Bone marrow (tissue), 2 donors: ENCODE measurements around the gene ZNF44.

Experiments
- DNase-seq, 2 donors: peaks; one replicate each; lab custom pipeline; 2025; lab: John Stamatoyannopoulos, UW

The ZNF44 gene

DNA sequence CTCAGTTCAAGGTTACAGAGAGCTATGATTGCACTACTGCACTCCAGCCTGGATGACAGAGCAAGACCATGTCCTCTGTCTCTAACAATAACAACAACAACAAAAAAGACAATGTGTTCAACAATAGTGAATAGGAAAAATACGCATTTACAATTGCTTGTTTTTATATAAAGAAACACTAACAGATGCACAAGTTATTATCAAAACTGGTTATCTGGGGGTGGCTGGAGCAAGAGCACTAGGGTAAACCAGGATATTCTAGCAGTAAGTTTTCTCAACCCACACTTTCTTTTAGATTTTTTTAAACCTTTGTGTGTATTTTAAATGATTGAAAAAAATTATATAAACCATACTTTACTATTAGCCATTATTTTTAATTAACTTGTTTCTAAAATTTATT, 33.1 kb downstream of the ZNF44 start:
- DNase-seq: no peak

GRCh38 chr19:12260861-12261260, 33.8 kb downstream of the ZNF44 start:
- DNase-seq: no peak

DNA sequence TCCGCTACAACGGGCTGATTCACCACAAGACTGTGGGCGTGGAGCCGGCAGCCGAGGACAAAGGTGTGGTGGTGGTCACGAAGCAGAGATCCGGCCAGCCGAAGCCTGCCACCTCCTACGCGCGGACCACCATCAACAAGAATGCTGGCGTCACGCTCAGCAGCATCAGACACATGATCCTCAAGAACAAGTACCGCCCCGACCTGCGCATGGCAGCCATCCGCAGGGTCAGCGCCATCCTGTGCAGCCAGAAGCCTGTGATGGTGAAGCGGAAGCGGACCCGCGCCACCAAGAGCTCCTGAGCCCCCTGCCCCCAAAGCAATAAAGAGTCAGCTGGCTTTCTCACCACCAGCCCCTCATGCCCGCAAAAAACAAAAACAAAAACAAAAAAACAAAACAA, 34.4 kb downstream of the ZNF44 start:
- no peak for DNase-seq

GRCh38 chr19:12255372-12255771, 39.3 kb downstream of the ZNF44 start:
- DNase-seq: no peak

GRCh38 chr19:12247644-12248222, 47.0 kb downstream of the ZNF44 start:
- no peak for DNase-seq

DNA sequence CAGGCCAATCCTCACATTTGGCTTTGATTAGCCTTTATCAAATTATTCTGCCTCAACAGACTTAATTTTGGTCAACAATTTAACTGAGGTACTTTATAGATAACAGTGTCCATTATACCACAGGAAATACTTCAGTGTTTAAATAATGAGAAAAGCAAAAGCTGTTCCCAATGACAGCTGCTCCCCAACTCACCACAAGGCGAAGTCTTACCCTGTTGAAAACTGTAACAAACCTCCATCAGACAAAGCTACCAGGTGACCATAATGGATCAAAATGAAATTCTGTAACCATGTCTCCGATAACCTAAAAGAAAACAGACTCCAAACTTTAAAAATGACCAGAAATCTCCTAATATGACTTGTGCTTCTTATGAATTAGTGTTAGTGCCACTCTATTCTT, 50.3 kb downstream of the ZNF44 start:
- DNase-seq: no peak

DNA sequence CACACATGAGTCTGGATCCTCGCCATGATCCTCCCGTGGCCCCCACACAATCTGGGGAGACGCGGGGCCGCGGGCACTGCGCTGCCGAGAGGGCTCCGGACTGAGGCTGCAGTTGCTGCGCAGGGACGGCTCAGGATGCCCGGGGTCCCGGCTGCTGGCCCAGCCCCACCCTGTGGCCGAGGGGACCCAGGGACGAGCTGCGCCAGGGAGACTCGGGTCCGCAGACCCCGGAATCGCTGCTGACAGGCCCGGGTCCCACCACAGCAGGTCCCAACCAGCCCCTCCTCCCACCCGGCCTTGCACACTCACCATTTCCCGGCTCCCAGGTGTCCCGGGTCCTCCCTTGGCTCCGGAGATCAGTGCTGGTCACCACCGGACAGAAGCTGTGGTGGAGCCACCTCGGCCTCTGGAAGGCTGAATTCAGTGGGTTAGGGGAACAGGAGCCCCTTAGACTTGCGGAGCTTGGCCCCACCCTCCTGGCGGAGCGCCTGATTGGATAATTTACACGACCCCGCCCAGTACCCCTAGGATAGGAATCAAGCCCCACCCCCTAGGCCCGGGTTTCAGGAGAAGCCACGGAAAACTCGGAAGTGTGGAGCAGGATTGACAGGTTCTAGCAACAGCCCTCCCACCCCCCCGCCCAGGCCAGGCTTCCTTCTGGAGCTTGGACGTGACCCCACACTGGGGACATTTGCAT, 57.4 kb downstream of the ZNF44 start:
- no peak for DNase-seq

DNA sequence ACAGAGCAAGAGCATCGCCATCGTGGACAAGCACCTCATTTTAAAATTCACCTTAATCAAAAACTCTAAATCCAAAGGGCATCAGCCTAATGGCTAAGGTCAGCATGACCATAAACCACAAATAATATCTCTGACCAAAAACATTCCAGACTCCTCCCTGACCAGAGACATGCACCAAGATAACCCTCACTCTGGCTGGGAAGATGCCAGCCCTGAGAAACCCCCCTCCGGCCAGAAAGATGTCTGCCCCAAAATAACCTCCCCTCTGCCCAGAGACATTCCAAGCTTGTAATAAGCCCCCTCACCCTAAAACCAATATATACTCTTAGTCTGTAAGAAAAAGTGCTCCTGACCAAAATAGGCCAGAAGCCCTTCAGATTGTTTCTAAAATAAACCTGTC, 61.7 kb downstream of the ZNF44 start:
- no peak for DNase-seq

DNA sequence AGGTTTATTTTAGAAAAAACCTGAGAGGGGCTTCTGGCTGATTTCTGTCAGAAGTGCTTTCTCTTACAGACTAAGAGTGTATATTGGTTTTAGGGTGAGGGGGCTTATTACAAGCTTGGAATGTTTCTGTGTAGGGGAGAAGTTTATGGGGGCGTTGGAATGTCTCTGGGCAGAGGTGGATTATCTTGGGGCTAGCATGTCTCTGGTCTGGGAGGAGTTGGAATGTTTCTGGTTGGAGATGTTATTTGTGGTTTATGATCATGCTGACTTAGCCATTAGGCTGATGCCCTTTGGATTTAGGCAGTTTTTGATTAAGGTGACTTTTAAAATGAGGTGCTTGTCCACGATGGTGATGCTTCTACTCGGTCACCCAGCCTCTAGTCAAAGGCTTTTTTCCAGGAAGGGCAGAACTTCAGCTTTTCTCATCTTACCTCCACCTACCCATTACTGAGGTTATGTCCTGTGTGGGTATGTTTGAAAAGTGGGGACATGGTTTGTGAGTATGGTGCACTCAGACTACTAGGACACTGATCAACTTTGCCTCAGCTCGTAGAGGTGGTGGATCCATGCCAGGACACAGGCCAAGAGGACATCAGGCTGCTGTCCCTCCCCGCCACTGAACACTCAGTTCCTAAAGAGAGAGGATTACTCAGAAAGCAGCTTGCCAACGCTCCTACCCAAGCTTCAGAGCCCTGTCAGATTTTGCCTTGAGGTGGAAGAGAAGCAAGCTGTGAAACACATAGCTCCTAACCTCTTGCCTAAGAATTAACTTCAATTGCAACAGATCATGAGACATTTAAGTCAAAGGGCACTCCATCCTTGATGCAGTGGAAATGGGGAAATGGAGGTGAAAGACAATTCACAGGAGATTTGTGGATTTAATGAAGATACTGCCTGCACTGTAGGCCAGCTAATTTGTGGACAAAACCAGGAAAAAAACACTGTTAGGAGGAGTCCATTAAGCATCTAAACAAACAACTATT, 63.6 kb downstream of the ZNF44 start:
- no peak for DNase-seq

GRCh38 chr19:12229990-12230389, 64.7 kb downstream of the ZNF44 start:
- no peak for DNase-seq

DNA sequence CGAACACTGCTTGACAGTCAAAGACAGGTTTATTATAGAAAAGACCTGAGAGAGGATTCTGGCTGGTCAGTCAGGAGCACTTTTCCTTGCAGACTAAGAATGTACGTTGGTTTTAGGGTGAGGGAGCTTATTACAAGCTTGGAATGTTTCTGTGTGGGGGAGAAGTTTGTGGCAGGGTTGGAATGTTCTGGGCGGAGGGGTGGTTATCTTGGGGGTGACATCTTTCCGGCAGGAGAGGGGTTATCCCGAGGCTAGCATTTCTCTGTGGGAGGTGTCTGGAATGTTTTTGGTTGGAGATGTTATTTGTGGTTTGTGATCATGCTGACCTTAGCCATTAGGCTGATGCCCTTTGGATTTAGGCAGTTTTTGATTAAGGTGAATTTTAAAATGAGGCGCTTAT, 70.0 kb downstream of the ZNF44 start:
- no peak for DNase-seq

DNA sequence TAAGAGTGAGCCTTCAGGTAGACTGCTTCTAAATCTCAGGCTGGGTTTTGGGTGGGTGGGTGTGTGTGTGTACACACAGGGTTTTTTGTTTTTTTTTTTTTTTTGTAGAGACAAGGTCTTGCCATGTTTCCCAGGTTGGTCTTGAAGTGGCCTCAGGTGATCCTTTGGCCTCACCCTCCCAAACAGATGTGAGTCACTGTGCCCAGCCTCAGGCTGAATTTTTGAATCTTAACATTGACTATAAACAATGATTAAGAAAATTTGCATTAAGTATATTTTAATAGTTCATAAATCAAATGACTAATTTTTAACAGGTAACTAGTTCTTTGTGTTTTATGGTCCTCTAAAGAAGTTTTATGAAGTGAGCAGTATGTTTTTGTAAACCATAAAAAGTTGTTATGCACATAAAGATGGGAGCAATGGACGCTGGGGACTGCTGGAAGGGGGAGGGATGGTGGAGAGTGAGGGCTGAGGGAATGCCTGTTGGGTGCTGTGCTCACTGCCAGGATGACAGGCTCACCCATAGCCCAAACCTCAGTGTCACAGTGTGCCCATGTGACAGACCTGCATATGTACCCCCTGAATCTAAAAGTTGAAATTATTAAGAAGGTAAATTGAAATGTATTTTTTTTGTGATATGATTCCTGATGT, 71.6 kb downstream of the ZNF44 start:
- no peak for DNase-seq
